Choroid plexus epithelial cell (primary cell): ENCODE data around the gene FBXW12.

Experiments
- DNase-seq: peaks from one replicate; pipeline ENCODE4 v3.0.0-alpha.2; 2010; ENCODE audit warnings: low read depth
- H3K4me3 ChIP-seq: 2 replicates; pipeline ENCODE4 v1.5.1; 2011; ENCODE audit warnings: low read depth, mild to moderate bottlenecking, control low read depth, low read length, moderate library complexity
- CTCF ChIP-seq: conservative IDR thresholded peaks from 2 replicates; pipeline ENCODE4 v1.5.1; 2011; ENCODE audit warnings: low read depth, mild to moderate bottlenecking, control low read depth, inconsistent platforms, low read length, moderate library complexity

Gene FBXW12

GRCh38 chr3:48415251-48415953 lies 43.4 kb downstream of the FBXW12 start:
- peak; percentile 10 for TF ChIP-seq CTCF
- no peak for DNase-seq

DNA sequence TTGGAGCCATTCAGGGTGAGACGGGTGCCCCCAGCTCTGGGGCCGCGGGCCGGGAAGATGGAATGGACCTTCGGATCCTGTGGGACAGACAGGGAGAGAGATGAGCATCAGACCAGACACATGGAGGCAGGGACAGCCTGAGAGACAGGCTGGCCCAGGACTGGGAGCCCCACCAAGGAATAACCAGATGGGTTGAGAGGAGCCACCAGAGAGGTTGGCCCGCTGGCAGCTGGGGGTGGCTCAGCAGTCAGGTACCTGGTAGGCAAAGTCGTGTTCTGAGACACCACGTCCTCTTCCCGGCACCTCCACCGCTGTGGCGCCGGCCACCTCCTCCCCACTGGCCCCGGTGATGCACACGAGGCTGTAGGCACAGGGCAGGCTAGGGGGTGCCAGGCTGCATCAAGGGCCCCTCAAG lies 44.1 kb downstream of the FBXW12 start:
- DNase-seq, result no peak
- TF ChIP-seq CTCF, result no peak
- no peak overlapping the region for H3K4me3 ChIP-seq

More at GRCh38 chr3:48415251-48415953, 43.4 kb downstream of the FBXW12 start:
- no peak overlapping the region for H3K4me3 ChIP-seq

- no peak for TF ChIP-seq CTCF
- DNase-seq, result no peak
- H3K4me3 ChIP-seq, result no peak overlapping the region
These were observed 44.5 kb downstream of the FBXW12 start for GRCh38 chr3:48416546-48416945.

DNA sequence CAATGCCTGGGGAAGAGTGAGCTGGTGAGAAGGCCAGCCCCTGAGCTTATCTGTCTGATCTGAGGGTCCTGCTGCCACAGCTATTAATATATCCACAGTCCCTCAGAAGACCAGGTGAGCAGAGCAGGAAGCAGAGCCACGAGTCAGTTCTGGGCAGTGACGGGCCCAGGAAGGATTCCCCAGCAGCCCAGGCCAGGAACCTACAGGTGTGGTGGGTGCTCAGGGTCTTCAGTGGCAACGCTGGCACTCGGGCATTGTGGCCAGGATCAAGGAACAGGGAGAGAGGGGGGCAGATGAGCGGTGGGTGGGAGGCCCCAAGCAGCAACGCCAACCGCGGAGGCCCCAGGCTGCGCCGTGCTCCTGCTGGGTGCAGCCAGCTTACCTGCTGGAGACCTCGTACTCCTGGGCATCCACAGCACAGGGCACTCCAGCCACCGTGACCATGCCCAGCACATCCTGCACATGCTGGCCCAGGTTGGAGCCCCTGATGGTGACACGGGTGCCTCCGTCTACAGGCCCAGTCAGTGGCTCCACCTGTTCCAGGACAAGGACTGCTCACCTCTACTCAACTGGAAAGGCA lies 45.6 kb downstream of the FBXW12 start:
- H3K4me3 ChIP-seq, result no peak overlapping the region
- TF ChIP-seq CTCF, result no peak
- no peak for DNase-seq

GRCh38 chr3:48418140-48418539 lies 46.1 kb downstream of the FBXW12 start:
- no peak for DNase-seq
- H3K4me3 ChIP-seq, result no peak overlapping the region
- TF ChIP-seq CTCF, result no peak

DNA sequence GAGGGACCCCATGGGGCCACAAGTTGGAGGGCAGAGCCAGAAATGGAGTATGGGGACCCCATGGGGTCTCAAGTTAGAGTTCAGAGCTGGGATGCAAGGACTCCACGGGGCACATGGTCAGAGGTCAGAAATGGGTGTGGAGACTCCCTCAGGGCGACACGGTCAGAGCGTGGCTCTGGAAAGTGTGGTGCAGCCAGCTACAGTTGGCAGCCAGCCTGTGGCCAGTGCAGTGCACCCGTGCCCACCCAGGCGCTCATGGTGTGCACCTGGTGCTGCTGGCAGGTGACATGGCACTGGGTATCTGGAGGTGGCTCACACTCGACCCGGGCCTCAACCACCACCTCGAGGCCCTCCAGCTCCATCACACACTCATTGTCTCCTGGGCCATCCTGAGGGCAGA lies 46.6 kb downstream of the FBXW12 start:
- DNase-seq, result no peak
- no peak for TF ChIP-seq CTCF
- no peak overlapping the region for H3K4me3 ChIP-seq

- no peak for DNase-seq
- H3K4me3 ChIP-seq, result no peak overlapping the region
- no peak for TF ChIP-seq CTCF
These were observed 47.1 kb downstream of the FBXW12 start for GRCh38 chr3:48419149-48419548.
